GM21737 (cell line): Measurements from ENCODE around the gene MAFF.

Experiments used
- ATAC-seq: cut with Tn5 transposase; IDR thresholded peaks from one replicate; pipeline ENCODE4 v1.9.1; 2021; ENCODE audit warnings: mild to moderate bottlenecking, moderate library complexity; ENCODE audit not compliant: unreplicated experiment

The MAFF gene

GRCh38 chr22:38203090-38203810 is 1.5 kb downstream of the MAFF start:
- no peak for ATAC-seq

GRCh38 chr22:38203855-38204514 is 2.2 kb downstream of the MAFF start:
- no peak for ATAC-seq

GRCh38 chr22:38204784-38205183 is 3.0 kb downstream of the MAFF start:
- ATAC-seq = no peak

GRCh38 chr22:38205261-38206128 is 3.7 kb downstream of the MAFF start:
- no peak for ATAC-seq

GRCh38 chr22:38207898-38208432 is 6.2 kb downstream of the MAFF start:
- ATAC-seq = no peak

- no peak for ATAC-seq
Observed at GRCh38 chr22:38208551-38208968, 6.8 kb downstream of the MAFF start.

- no peak for ATAC-seq
Observed at GRCh38 chr22:38211556-38211955, 9.8 kb downstream of the MAFF start.

GRCh38 chr22:38212442-38212841 is 10.6 kb downstream of the MAFF start:
- ATAC-seq = no peak

GRCh38 chr22:38213319-38213989 is 11.7 kb downstream of the MAFF start:
- no peak for ATAC-seq

GRCh38 chr22:38213990-38214301 is 12.2 kb downstream of the MAFF start:
- ATAC-seq = no peak

GRCh38 chr22:38214302-38215056 is 12.7 kb downstream of the MAFF start:
- no peak for ATAC-seq

- no peak for ATAC-seq
Observed at GRCh38 chr22:38215156-38216038, 13.6 kb downstream of the MAFF start.

GRCh38 chr22:38218661-38219622 is 17.1 kb downstream of the MAFF start:
- no peak for ATAC-seq

GRCh38 chr22:38219632-38220031 is 17.8 kb downstream of the MAFF start:
- no peak for ATAC-seq

- ATAC-seq = no peak
Observed at GRCh38 chr22:38220163-38220562, 18.4 kb downstream of the MAFF start.

- no peak for ATAC-seq
Observed at GRCh38 chr22:38220653-38221386, 19.0 kb downstream of the MAFF start.

GRCh38 chr22:38221407-38221806 is 19.6 kb downstream of the MAFF start:
- no peak for ATAC-seq
